GM12878 (cell line): ENCODE results near the gene S100A2. TPM values are rescaled to one million over a fixed set of nuclear protein-coding genes. Genes with fewer than 3 reads are reported as not detected.

Source experiments
- ATAC-seq: fragments of 200-7000 bp; cut with Tn5 transposase; 3 replicates; pipeline ENCODE4 v1.9.1; 2020; ENCODE audit warnings: mild to moderate bottlenecking, moderate library complexity
- BruUV-seq: library from RNA; stranded (reverse); fragments of 400-500 nt; replicated peaks from 2 replicates; lab custom pipeline; 2021; lab: Mats Ljungman, UMichigan
- CTCF ChIA-PET: fragments of 300-600 bp; sonication (Branson Sonifier 250); formaldehyde crosslinking; extraction: SDS; loops from one replicate; lab custom pipeline; 2021; ENCODE audit warnings: inconsistent platforms; lab: Yijun Ruan, JAX
- POLR2A ChIA-PET: fragments of 350-600 bp; formaldehyde crosslinking; extraction: SDS; loops from one replicate; lab custom pipeline; 2021; ENCODE audit warnings: inconsistent platforms; lab: Charles Lee
- RAD21 ChIA-PET: fragments of 300-600 bp; sonication (Branson Sonifier 250); formaldehyde crosslinking; loops from one replicate; lab custom pipeline; 2023; ENCODE audit warnings: antibody characterized with exemption; ENCODE audit not compliant: unreplicated experiment; lab: Charles Lee
- SMC1A ChIA-PET: fragments of 300-600 bp; sonication (Branson Sonifier 250); formaldehyde crosslinking; loops from one replicate; lab custom pipeline; 2023; ENCODE audit not compliant: unreplicated experiment, uncharacterized antibody; lab: Charles Lee
- DNase-seq: peaks from one replicate; pipeline ENCODE4 v3.0.0-alpha.2; 2011; ENCODE audit warnings: low read depth, low spot score
- FAIRE-seq: peaks from 3 replicates; lab custom pipeline; 2011; peaks lifted over from hg19 to GRCh38; lab: Jason Lieb, UNC
- H2AFZ ChIP-seq: 2 replicates; pipeline ENCODE4 v1.6.0; 2011; ENCODE audit warnings: low read depth, low read length, control low read depth; ENCODE audit not compliant: control insufficient read depth
- H3K27ac ChIP-seq: 2 replicates; pipeline ENCODE4 v1.5.1; 2011; ENCODE audit warnings: control low read depth; ENCODE audit not compliant: control insufficient read depth, insufficient read depth
- H3K27me3 ChIP-seq, 2 experiments: replicated peaks in 1 of 2; 2 replicates each; pipeline versions ENCODE4 v1.6.0 to v1.6.1; 2011; ENCODE audit warnings: low read length in 1 of 2; ENCODE audit not compliant: control insufficient read depth in 2 of 2, insufficient read depth in 2 of 2
- H3K36me3 ChIP-seq, 2 experiments: 2 replicates each; pipeline ENCODE4 v1.5.1; 2011; ENCODE audit warnings: low read length in 1 of 2; ENCODE audit not compliant: control insufficient read depth in 2 of 2, insufficient read depth in 2 of 2
- H3K4me1 ChIP-seq: 2 replicates; pipeline ENCODE4 v1.6.1; 2011; ENCODE audit warnings: mild to moderate bottlenecking, low read length, moderate library complexity, mixed read lengths; ENCODE audit not compliant: control insufficient read depth, insufficient read depth
- H3K4me2 ChIP-seq: 2 replicates; pipeline ENCODE4 v1.6.0; 2011; ENCODE audit warnings: control low read depth; ENCODE audit not compliant: control insufficient read depth, insufficient read depth
- H3K4me3 ChIP-seq: fragments of 200-600 bp; sonication (generic); 2 replicates; pipeline ENCODE4 v1.5.1; 2016
- H3K79me2 ChIP-seq: 2 replicates; pipeline ENCODE4 v1.6.0; 2011; ENCODE audit warnings: low read length; ENCODE audit not compliant: control insufficient read depth, insufficient read depth
- H3K9ac ChIP-seq: 2 replicates; pipeline ENCODE4 v1.8.0; 2011; ENCODE audit warnings: low read length, control low read depth, mixed read lengths; ENCODE audit not compliant: control insufficient read depth, insufficient read depth
- H3K9me3 ChIP-seq: replicated peaks from 3 replicates; pipeline ENCODE4 v1.5.1; 2011; ENCODE audit warnings: mild to moderate bottlenecking, low read length; ENCODE audit not compliant: control insufficient read depth, insufficient read depth
- H4K20me1 ChIP-seq: 2 replicates; pipeline ENCODE4 v1.6.0; 2011; ENCODE audit not compliant: control insufficient read depth, insufficient read depth
- BCL11A ChIP-seq: IDR thresholded peaks from 2 replicates; pipeline ENCODE4 v1.6.1; 2011; ENCODE audit warnings: low read depth, low read length
- BRCA1 ChIP-seq: IDR thresholded peaks from 2 replicates; pipeline ENCODE4 v1.6.1; 2011; ENCODE audit warnings: low read depth, low read length, improper control_type of control experiment
- EZH2 ChIP-seq: IDR thresholded peaks from 2 replicates; pipeline ENCODE4 v1.6.1; 2012; ENCODE audit warnings: low read depth, mild to moderate bottlenecking, control low read depth, inconsistent platforms, low read length, borderline replicate concordance; ENCODE audit not compliant: control insufficient read depth
- GABPA ChIP-seq: IDR thresholded peaks from 2 replicates; pipeline ENCODE4 v1.6.1; 2014; ENCODE audit warnings: antibody characterized with exemption, low read depth, mild to moderate bottlenecking, inconsistent platforms
- MEF2B ChIP-seq: fragments of 450-650 bp; IDR thresholded peaks from 2 replicates; pipeline ENCODE4 v1.6.1; 2018; ENCODE audit warnings: mild to moderate bottlenecking, moderate library complexity; ENCODE audit not compliant: partially characterized antibody, poor library complexity, severe bottlenecking
- MTA2 ChIP-seq: fragments of 450-650 bp; IDR thresholded peaks from 2 replicates; pipeline ENCODE4 v1.6.1; 2016; ENCODE audit warnings: low read depth, mild to moderate bottlenecking, moderate library complexity
- MYB ChIP-seq: fragments of 150-350 bp; IDR thresholded peaks from 2 replicates; pipeline ENCODE4 v1.6.1; 2014; ENCODE audit warnings: mild to moderate bottlenecking, low read depth, low read length, borderline replicate concordance
- POLR2A ChIP-seq: IDR thresholded peaks from 2 replicates; pipeline ENCODE4 v1.6.1; 2011; ENCODE audit warnings: low read depth, mild to moderate bottlenecking, low read length
- RELA ChIP-seq: fragments of 450-650 bp; IDR thresholded peaks from 2 replicates; pipeline ENCODE4 v1.8.0; 2014; ENCODE audit warnings: borderline replicate concordance; ENCODE audit not compliant: partially characterized antibody
- ZNF24 ChIP-seq: fragments of 450-650 bp; IDR thresholded peaks from 2 replicates; pipeline ENCODE4 v1.6.1; 2017; ENCODE audit warnings: antibody characterized with exemption, mild to moderate bottlenecking
- WGBS: methylation state at CpG from one replicate; pipeline ENCODE4 v1.1.6; 2016; ENCODE audit warnings: low lambda C conversion rate; ENCODE audit not compliant: insufficient replicate concordance, insufficient coverage; ENCODE audit errors: missing lambda C conversion rate; 5-methylcytosine and 5-hydroxymethylcytosine counted together
- in situ Hi-C: fragments of 300-500 bp; cut with MboI; formaldehyde crosslinking; loops from 9 replicates; pipeline ENCODE4 v1.14.3; 2018; ENCODE audit warnings: mixed read lengths
- intact Hi-C: fragments of 100-400 bp; cut with micrococcal nuclease; formaldehyde crosslinking; loops from one replicate; pipeline ENCODE4 v1.14.2; 2022; ENCODE audit not compliant: unreplicated experiment
- polyA plus RNA-seq, 11 experiments: library from polyadenylated mRNA; depleted of rRNA in 4 of 11; unstranded in 6 of 11; stranded (reverse) in 5 of 11; fragments of >200 nt; fragmentation: Nextera tagmentation in 4 of 11; fragmentation: Illumina TruSeq in 1 of 11; extraction: Ambion mirVana in 4 of 11; extraction: Trizol in 1 of 11; gene quantifications; 1 replicate in 1 of 11; 2 replicates in 10 of 11; pipeline versions ENCODE4 v1.2.1 to v1.2.3, GENCODE V29; 2011 to 2016; ENCODE audit warnings: inconsistent platforms in 2 of 11, missing spikeins in 2 of 11, low read depth in 1 of 11
- total RNA-seq, 4 experiments: library from RNA; depleted of rRNA in 3 of 4; stranded (reverse); fragments of >200 nt in 3 of 4; fragmentation: Illumina TruSeq in 1 of 4; extraction: Trizol in 1 of 4; gene quantifications; 2 replicates each; pipeline versions ENCODE4 v1.2.1 to v1.2.3, GENCODE V29; 2013 to 2021
- TF ChIP-seq, protein P1 (sequence below): fragments of 450-650 bp; formaldehyde crosslinking; IDR thresholded peaks from 2 replicates; pipeline ENCODE4 v1.4.0; 2022; ENCODE audit warnings: mild to moderate bottlenecking, moderate library complexity
- TF ChIP-seq, protein P2 (sequence below): fragments of 450-650 bp; IDR thresholded peaks from 2 replicates; pipeline ENCODE4 v1.6.1; 2014; ENCODE audit warnings: mild to moderate bottlenecking
- TF ChIP-seq, protein P3 (sequence below): fragments of 150-350 bp; IDR thresholded peaks from 2 replicates; pipeline ENCODE4 v1.6.1; 2016; ENCODE audit warnings: low read depth, low read length
- TF ChIP-seq, protein P4 (sequence below): fragments of 450-650 bp; IDR thresholded peaks from 2 replicates; pipeline ENCODE4 v1.6.1; 2018; ENCODE audit warnings: mild to moderate bottlenecking, low read depth, moderate library complexity; ENCODE audit not compliant: partially characterized antibody

S100A2 gene
- total and polyA plus RNA-seq, 10 of the 15 experiments (the other 5 are each of a cell fraction or from before 2014, with no cell fraction given) = 0.11 to 1.5 (median 0.59) TPM; not detected in 2

DNA sequence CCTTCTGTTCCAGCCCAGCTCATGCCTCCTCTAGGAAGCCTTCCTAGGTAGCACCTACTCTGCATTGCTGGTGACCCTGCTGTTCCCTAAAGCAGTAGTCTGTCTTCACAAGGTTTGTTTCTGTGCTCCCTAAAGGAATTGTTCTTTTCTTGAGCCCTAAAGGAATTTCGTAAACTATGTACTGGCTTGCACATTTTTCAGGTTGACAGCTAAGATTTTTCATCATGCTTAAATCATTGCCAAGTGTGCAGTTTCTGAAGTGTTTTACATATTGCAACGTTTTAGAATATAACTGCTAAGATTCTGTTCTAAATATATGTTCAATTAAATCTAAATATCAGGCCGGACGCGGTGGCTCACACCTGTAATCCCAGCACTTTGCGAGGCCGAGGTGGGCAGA lies 34.2 kb upstream of the S100A2 start:
- H3K4me3 ChIP-seq = no peak overlapping the region
- no peak overlapping the region for H3K4me2 ChIP-seq
- H3K36me3 ChIP-seq = no peaks in the 10 kb centered on the region
- ChIA-PET CTCF (interaction anchor here (1.9 kb wide), 1 partner anchor 27 kb away, joined by 9 read pairs; no protein-coding TSS in a partner anchor), RAD21 (interaction anchor here (1.3 to 2.4 kb wide), 2 partner anchors 16 to 247 kb away, joined by 4 to 14 read pairs; partner anchors contain the start of gene S100A14), SMC1A (interaction anchor here (1.0 to 3.5 kb wide), 7 partner anchors 15 to 34 kb away, joined by 3 to 12 read pairs (median 6); partner anchors contain the start of genes CHTOP, S100A1, S100A13 and S100A14), POLR2A (interaction anchor here (0.5 to 2.6 kb wide), 3 partner anchors 13 to 46 kb away, joined by 3 to 15 read pairs (median 3); partner anchors contain the start of genes CHTOP and S100A16)
- H3K9me3 ChIP-seq = no peaks in the 10 kb centered on the region
- BruUV-seq = no TSS peak
- no peaks in the 10 kb centered on the region for H3K79me2 ChIP-seq
- ATAC-seq = no peak
- H3K9ac ChIP-seq = no peak overlapping the region
- no peak for FAIRE-seq
- no peaks in the 10 kb centered on the region for H3K27me3 ChIP-seq
- H4K20me1 ChIP-seq = no peaks in the 10 kb centered on the region
- no peak overlapping the region for H2AFZ ChIP-seq
- DNase-seq = no peak
- H3K4me1 ChIP-seq = peaks cover 22% of the 10 kb centered on the region
- H3K27ac ChIP-seq = no peak overlapping the region
- intact Hi-C loops (no loop called here), in situ Hi-C loops (no loop called here)
- WGBS = 84% methylated on average over 7 of the region's 7 CpGs
- TF ChIP-seq MYB (no peak), POLR2A (no peak), BCL11A (no peak), ZNF24 (no peak), EZH2 (no peak), RELA (no peak), MTA2 (no peak), BRCA1 (no peak), GABPA (no peak), MEF2B (no peak)
- TF ChIP-seq, protein P1, sequence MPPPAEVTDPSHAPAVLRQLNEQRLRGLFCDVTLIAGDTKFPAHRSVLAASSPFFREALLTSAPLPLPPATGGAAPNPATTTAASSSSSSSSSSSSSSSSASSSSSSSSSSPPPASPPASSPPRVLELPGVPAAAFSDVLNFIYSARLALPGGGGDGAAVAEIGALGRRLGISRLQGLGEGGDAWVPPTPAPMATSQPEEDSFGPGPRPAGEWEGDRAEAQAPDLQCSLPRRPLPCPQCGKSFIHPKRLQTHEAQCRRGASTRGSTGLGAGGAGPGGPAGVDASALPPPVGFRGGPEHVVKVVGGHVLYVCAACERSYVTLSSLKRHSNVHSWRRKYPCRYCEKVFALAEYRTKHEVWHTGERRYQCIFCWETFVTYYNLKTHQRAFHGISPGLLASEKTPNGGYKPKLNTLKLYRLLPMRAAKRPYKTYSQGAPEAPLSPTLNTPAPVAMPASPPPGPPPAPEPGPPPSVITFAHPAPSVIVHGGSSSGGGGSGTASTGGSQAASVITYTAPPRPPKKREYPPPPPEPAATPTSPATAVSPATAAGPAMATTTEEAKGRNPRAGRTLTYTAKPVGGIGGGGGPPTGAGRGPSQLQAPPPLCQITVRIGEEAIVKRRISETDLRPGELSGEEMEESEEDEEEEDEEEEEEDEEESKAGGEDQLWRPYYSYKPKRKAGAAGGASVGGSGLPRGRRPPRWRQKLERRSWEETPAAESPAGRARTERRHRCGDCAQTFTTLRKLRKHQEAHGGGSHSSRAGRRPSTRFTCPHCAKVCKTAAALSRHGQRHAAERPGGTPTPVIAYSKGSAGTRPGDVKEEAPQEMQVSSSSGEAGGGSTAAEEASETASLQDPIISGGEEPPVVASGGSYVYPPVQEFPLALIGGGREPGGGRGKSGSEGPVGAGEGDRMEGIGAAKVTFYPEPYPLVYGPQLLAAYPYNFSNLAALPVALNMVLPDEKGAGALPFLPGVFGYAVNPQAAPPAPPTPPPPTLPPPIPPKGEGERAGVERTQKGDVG = no peak
- TF ChIP-seq, protein P2, sequence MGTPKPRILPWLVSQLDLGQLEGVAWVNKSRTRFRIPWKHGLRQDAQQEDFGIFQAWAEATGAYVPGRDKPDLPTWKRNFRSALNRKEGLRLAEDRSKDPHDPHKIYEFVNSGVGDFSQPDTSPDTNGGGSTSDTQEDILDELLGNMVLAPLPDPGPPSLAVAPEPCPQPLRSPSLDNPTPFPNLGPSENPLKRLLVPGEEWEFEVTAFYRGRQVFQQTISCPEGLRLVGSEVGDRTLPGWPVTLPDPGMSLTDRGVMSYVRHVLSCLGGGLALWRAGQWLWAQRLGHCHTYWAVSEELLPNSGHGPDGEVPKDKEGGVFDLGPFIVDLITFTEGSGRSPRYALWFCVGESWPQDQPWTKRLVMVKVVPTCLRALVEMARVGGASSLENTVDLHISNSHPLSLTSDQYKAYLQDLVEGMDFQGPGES = no peak
- TF ChIP-seq, protein P3, sequence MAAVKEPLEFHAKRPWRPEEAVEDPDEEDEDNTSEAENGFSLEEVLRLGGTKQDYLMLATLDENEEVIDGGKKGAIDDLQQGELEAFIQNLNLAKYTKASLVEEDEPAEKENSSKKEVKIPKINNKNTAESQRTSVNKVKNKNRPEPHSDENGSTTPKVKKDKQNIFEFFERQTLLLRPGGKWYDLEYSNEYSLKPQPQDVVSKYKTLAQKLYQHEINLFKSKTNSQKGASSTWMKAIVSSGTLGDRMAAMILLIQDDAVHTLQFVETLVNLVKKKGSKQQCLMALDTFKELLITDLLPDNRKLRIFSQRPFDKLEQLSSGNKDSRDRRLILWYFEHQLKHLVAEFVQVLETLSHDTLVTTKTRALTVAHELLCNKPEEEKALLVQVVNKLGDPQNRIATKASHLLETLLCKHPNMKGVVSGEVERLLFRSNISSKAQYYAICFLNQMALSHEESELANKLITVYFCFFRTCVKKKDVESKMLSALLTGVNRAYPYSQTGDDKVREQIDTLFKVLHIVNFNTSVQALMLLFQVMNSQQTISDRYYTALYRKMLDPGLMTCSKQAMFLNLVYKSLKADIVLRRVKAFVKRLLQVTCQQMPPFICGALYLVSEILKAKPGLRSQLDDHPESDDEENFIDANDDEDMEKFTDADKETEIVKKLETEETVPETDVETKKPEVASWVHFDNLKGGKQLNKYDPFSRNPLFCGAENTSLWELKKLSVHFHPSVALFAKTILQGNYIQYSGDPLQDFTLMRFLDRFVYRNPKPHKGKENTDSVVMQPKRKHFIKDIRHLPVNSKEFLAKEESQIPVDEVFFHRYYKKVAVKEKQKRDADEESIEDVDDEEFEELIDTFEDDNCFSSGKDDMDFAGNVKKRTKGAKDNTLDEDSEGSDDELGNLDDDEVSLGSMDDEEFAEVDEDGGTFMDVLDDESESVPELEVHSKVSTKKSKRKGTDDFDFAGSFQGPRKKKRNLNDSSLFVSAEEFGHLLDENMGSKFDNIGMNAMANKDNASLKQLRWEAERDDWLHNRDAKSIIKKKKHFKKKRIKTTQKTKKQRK = no peak
- TF ChIP-seq, protein P4, sequence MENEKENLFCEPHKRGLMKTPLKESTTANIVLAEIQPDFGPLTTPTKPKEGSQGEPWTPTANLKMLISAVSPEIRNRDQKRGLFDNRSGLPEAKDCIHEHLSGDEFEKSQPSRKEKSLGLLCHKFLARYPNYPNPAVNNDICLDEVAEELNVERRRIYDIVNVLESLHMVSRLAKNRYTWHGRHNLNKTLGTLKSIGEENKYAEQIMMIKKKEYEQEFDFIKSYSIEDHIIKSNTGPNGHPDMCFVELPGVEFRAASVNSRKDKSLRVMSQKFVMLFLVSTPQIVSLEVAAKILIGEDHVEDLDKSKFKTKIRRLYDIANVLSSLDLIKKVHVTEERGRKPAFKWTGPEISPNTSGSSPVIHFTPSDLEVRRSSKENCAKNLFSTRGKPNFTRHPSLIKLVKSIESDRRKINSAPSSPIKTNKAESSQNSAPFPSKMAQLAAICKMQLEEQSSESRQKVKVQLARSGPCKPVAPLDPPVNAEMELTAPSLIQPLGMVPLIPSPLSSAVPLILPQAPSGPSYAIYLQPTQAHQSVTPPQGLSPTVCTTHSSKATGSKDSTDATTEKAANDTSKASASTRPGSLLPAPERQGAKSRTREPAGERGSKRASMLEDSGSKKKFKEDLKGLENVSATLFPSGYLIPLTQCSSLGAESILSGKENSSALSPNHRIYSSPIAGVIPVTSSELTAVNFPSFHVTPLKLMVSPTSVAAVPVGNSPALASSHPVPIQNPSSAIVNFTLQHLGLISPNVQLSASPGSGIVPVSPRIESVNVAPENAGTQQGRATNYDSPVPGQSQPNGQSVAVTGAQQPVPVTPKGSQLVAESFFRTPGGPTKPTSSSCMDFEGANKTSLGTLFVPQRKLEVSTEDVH = no peak
